Measurements from ENCODE around the gene CNTN4.

Gene CNTN4

DNA sequence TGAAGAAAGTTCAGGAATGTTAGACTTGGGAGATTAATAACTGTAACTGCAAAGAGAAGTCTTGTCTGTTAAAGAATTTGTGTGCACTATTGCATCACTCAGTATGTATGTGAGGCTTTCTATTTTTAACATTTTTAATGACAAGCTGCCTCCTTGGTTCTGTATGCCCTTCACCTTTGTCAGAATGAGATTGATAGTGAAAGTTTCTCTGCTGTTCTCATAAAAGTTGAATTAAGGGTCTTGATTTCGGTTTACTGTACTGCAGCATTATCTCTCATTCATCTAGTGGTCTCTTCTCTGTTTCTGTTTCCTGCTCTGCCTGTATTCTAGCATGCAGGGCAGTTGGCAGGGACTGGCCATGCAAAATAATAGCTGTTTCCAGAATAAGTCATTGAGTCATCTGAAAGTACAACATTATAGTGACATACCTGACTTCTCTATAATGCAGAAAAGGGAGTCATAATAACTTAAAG lies 556.6 kb downstream of the CNTN4 start:
- Histone ChIP-seq H2AK5ac (ENCODE audit: low read length, severe bottlenecking) (no peak overlapping the region), H2BK12ac (ENCODE audit: low read length in 2 of 2) (no peak overlapping the region), H3K4ac (ENCODE audit: low read depth in 1 of 2, low read length in 2 of 2) (peak overlapping the region in 1 of 2 experiments; percentile 37), H3K14ac (ENCODE audit: low read length in 2 of 2) (no peak overlapping the region), H4K8ac (ENCODE audit: low read length) (no peak overlapping the region), H3K36me3 (ENCODE audit: control insufficient read depth in 1 of 2, insufficient read depth in 2 of 2, low read depth in 1 of 2, low read length in 2 of 2) (no peaks in the 10 kb centered on the region), H2BK15ac (ENCODE audit: low read depth, poor library complexity, severe bottlenecking) (no peak overlapping the region), H2BK120ac (ENCODE audit: low read depth, low read length) (no peak overlapping the region), H3K79me1 (replicated peaks; ENCODE audit: low read length, poor library complexity, severe bottlenecking) (no peaks in the 10 kb centered on the region), H2AFZ (ENCODE audit: low read depth, low read length) (no peak overlapping the region), H3K27me3 (ENCODE audit: control insufficient read depth in 1 of 2, insufficient read depth in 1 of 2, low read length in 2 of 2) (no peaks in the 10 kb centered on the region), H3K4me1 (ENCODE audit: control insufficient read depth, insufficient read depth, low read depth, low read length) (no peaks in the 10 kb centered on the region), H3K4me2 (ENCODE audit: low read length, poor library complexity, severe bottlenecking) (no peak overlapping the region), H3K18ac (ENCODE audit: low read depth in 1 of 2, low read length in 2 of 2) (no peak overlapping the region), H3K27ac (ENCODE audit: low read length, poor library complexity, severe bottlenecking) (peak overlapping the region; percentile 66), H3K9ac (ENCODE audit: low read length) (no peak overlapping the region), H3K23ac (ENCODE audit: low read length in 2 of 2) (no peak overlapping the region), H2BK5ac (ENCODE audit: low read depth, low read length, poor library complexity, severe bottlenecking) (no peak overlapping the region), H4K91ac (ENCODE audit: low read length) (no peak overlapping the region), H3K9me3 (ENCODE audit: control insufficient read depth, low read length) (peaks cover 3% of the 10 kb centered on the region), H3K4me3 (ENCODE audit: insufficient read depth in 1 of 2, low read depth in 1 of 2, low read length in 2 of 2) (no peak overlapping the region)
- WGBS = 56% methylated on average over 1 of the region's 1 CpG
- DNase-seq = peak; percentile 50

DNA sequence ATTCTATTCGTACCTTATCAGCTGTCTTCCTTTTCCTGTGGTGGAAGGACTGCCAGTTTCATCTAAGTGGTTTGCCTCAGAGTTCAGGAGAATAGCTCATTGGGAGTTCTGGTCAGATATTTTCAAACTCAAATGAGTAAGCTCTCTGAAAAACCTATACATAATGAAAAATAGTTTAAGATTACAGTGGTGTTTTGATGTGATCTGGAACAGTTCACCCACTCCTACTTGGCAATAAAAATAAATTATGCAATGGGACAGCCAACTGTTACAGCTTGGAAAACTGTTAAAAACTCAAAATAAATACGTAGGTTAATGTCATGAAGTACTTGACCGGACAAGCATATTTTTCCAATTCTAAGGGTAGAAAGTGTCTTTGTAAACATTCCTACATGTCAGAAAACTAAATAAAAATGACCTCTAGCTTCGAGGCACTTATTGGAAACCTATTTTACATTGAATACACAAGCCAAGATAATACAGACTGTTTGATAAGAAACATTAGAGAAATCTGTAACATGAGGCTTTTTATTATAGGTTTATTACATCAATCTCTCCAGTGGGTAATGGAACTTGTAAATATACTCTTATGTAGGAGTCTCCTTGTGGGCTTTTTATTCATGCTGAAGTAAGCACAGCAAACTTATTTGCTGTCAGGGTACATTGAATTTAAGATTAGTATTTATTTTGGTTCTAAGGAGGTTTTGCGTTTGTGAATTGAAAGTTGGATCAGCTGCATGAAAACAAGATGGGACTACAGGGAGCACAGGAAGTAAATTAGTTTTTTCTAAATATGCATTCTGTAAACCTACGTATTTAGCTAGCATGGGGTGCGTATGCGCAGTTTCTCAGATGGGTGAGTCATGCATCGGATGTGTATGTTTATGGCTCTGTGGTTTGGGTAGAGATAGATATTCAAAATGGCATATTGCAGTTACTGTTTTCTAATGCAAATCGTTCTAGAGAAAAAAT lies 558.4 kb downstream of the CNTN4 start:
- Histone ChIP-seq H3K14ac (ENCODE audit: low read length in 2 of 2) (no peak overlapping the region), H3K4me3 (ENCODE audit: insufficient read depth in 1 of 2, low read depth in 1 of 2, low read length in 2 of 2) (no peak overlapping the region), H2BK120ac (ENCODE audit: low read depth, low read length) (no peak overlapping the region), H3K79me1 (replicated peaks; ENCODE audit: low read length, poor library complexity, severe bottlenecking) (no peaks in the 10 kb centered on the region), H3K36me3 (ENCODE audit: control insufficient read depth in 1 of 2, insufficient read depth in 2 of 2, low read depth in 1 of 2, low read length in 2 of 2) (no peaks in the 10 kb centered on the region), H3K27me3 (ENCODE audit: control insufficient read depth in 1 of 2, insufficient read depth in 1 of 2, low read length in 2 of 2) (no peaks in the 10 kb centered on the region), H4K8ac (ENCODE audit: low read length) (no peak overlapping the region), H3K4me2 (ENCODE audit: low read length, poor library complexity, severe bottlenecking) (no peak overlapping the region), H2BK12ac (ENCODE audit: low read length in 2 of 2) (no peak overlapping the region), H3K18ac (ENCODE audit: low read depth in 1 of 2, low read length in 2 of 2) (no peak overlapping the region), H2BK15ac (ENCODE audit: low read depth, poor library complexity, severe bottlenecking) (no peak overlapping the region), H3K4ac (ENCODE audit: low read depth in 1 of 2, low read length in 2 of 2) (no peak overlapping the region), H3K9me3 (ENCODE audit: control insufficient read depth, low read length) (no peaks in the 10 kb centered on the region), H3K23ac (ENCODE audit: low read length in 2 of 2) (no peak overlapping the region), H2BK5ac (ENCODE audit: low read depth, low read length, poor library complexity, severe bottlenecking) (no peak overlapping the region), H3K4me1 (ENCODE audit: control insufficient read depth, insufficient read depth, low read depth, low read length) (no peaks in the 10 kb centered on the region), H2AFZ (ENCODE audit: low read depth, low read length) (no peak overlapping the region), H3K9ac (ENCODE audit: low read length) (no peak overlapping the region), H3K27ac (ENCODE audit: low read length, poor library complexity, severe bottlenecking) (no peak overlapping the region), H4K91ac (ENCODE audit: low read length) (no peak overlapping the region), H2AK5ac (ENCODE audit: low read length, severe bottlenecking) (no peak overlapping the region)
- 8% methylated on average over 5 of the region's 10 CpGs for WGBS
- DNase-seq = peak; percentile 96

DNA sequence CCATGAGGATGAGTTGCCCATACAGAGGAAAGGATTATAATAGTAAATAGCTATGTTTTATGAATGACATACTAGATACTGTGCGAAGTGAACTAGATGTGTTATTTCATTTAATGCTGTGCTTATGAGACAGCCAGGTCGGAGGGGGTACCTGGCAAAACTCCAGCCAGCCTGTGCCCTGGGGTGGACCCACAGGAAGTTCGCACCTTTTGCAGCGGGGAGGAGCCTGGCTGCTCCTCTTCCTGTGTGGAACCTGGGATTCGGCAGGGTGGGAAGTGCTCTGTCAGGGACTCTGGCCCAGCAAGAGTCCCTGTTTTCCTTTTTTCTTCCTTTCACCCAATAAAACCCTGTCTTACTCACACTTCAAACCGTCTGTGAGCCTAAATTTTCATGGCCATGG lies 559.3 kb downstream of the CNTN4 start:
- Histone ChIP-seq H3K18ac (ENCODE audit: low read depth in 1 of 2, low read length in 2 of 2) (peak overlapping the region; percentile 50 to 96), H3K9ac (ENCODE audit: low read length) (no peak overlapping the region), H2BK15ac (ENCODE audit: low read depth, poor library complexity, severe bottlenecking) (peak overlapping the region; percentile 83), H3K4me1 (ENCODE audit: control insufficient read depth, insufficient read depth, low read depth, low read length) (no peaks in the 10 kb centered on the region), H3K27me3 (ENCODE audit: control insufficient read depth in 1 of 2, insufficient read depth in 1 of 2, low read length in 2 of 2) (no peaks in the 10 kb centered on the region), H2BK5ac (ENCODE audit: low read depth, low read length, poor library complexity, severe bottlenecking) (no peak overlapping the region), H2BK12ac (ENCODE audit: low read length in 2 of 2) (peak overlapping the region; percentile 66 to 93), H3K14ac (ENCODE audit: low read length in 2 of 2) (peak overlapping the region in 1 of 2 experiments; percentile 30), H3K4me2 (ENCODE audit: low read length, poor library complexity, severe bottlenecking) (no peak overlapping the region), H3K4ac (ENCODE audit: low read depth in 1 of 2, low read length in 2 of 2) (peak overlapping the region; percentile 62 to 99), H3K27ac (ENCODE audit: low read length, poor library complexity, severe bottlenecking) (no peak overlapping the region), H3K4me3 (ENCODE audit: insufficient read depth in 1 of 2, low read depth in 1 of 2, low read length in 2 of 2) (no peak overlapping the region), H2AFZ (ENCODE audit: low read depth, low read length) (no peak overlapping the region), H3K36me3 (ENCODE audit: control insufficient read depth in 1 of 2, insufficient read depth in 2 of 2, low read depth in 1 of 2, low read length in 2 of 2) (no peaks in the 10 kb centered on the region), H2BK120ac (ENCODE audit: low read depth, low read length) (peak overlapping the region; percentile 89), H4K91ac (ENCODE audit: low read length) (peak overlapping the region; percentile 98), H3K9me3 (ENCODE audit: control insufficient read depth, low read length) (no peaks in the 10 kb centered on the region), H3K23ac (ENCODE audit: low read length in 2 of 2) (no peak overlapping the region), H3K79me1 (replicated peaks; ENCODE audit: low read length, poor library complexity, severe bottlenecking) (no peaks in the 10 kb centered on the region), H4K8ac (ENCODE audit: low read length) (peak overlapping the region; percentile 92), H2AK5ac (ENCODE audit: low read length, severe bottlenecking) (no peak overlapping the region)
- WGBS = 68% methylated on average over 6 of the region's 6 CpGs
- DNase-seq = no peak

DNA sequence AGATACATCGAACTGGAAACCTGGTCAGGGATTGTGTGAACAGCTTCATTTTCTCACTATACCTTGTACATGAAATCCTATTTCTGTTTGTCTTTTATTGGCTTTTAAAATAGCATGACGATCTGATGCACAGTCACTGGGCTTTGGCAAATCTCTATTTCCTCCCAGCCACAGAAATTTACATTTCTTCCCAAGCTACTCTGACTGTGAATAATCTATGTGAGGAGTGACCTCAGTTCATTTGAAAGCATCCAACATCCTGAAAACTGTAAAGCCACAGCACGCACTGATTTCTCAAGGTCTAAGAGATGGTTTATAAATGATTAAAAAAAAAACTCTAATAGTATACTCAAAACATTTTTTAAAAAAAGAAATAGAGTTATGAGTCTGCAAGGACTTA lies 561.2 kb downstream of the CNTN4 start:
- Histone ChIP-seq H3K4me3 (ENCODE audit: insufficient read depth in 1 of 2, low read depth in 1 of 2, low read length in 2 of 2) (no peak overlapping the region), H2AK5ac (ENCODE audit: low read length, severe bottlenecking) (no peak overlapping the region), H2BK120ac (ENCODE audit: low read depth, low read length) (no peak overlapping the region), H2BK15ac (ENCODE audit: low read depth, poor library complexity, severe bottlenecking) (no peak overlapping the region), H3K4ac (ENCODE audit: low read depth in 1 of 2, low read length in 2 of 2) (no peak overlapping the region), H3K4me2 (ENCODE audit: low read length, poor library complexity, severe bottlenecking) (no peak overlapping the region), H3K23ac (ENCODE audit: low read length in 2 of 2) (no peak overlapping the region), H4K8ac (ENCODE audit: low read length) (no peak overlapping the region), H3K18ac (ENCODE audit: low read depth in 1 of 2, low read length in 2 of 2) (no peak overlapping the region), H4K91ac (ENCODE audit: low read length) (no peak overlapping the region), H3K9me3 (ENCODE audit: control insufficient read depth, low read length) (no peaks in the 10 kb centered on the region), H3K36me3 (ENCODE audit: control insufficient read depth in 1 of 2, insufficient read depth in 2 of 2, low read depth in 1 of 2, low read length in 2 of 2) (no peaks in the 10 kb centered on the region), H2BK12ac (ENCODE audit: low read length in 2 of 2) (no peak overlapping the region), H3K79me1 (replicated peaks; ENCODE audit: low read length, poor library complexity, severe bottlenecking) (no peaks in the 10 kb centered on the region), H3K14ac (ENCODE audit: low read length in 2 of 2) (no peak overlapping the region), H3K4me1 (ENCODE audit: control insufficient read depth, insufficient read depth, low read depth, low read length) (no peaks in the 10 kb centered on the region), H2AFZ (ENCODE audit: low read depth, low read length) (no peak overlapping the region), H3K27ac (ENCODE audit: low read length, poor library complexity, severe bottlenecking) (no peak overlapping the region), H3K27me3 (ENCODE audit: control insufficient read depth in 1 of 2, insufficient read depth in 1 of 2, low read length in 2 of 2) (no peaks in the 10 kb centered on the region), H3K9ac (ENCODE audit: low read length) (no peak overlapping the region), H2BK5ac (ENCODE audit: low read depth, low read length, poor library complexity, severe bottlenecking) (no peak overlapping the region)
- DNase-seq = peak; percentile 81
- WGBS = 67% methylated on average over 2 of the region's 3 CpGs
